ENCODE results near the gene FSTL3.

The FSTL3 gene

GRCh38 chr19:645912-646778, 30.0 kb upstream of the FSTL3 start:
- no peak for DNase-seq

- no peak for DNase-seq
Observed at GRCh38 chr19:646779-647565, 29.2 kb upstream of the FSTL3 start.

GRCh38 chr19:647566-648284, 28.5 kb upstream of the FSTL3 start:
- DNase-seq: no peak

GRCh38 chr19:648305-648704, 27.9 kb upstream of the FSTL3 start:
- DNase-seq: no peak

- DNase-seq: no peak
Observed at GRCh38 chr19:648904-649801, 27.0 kb upstream of the FSTL3 start.

DNA sequence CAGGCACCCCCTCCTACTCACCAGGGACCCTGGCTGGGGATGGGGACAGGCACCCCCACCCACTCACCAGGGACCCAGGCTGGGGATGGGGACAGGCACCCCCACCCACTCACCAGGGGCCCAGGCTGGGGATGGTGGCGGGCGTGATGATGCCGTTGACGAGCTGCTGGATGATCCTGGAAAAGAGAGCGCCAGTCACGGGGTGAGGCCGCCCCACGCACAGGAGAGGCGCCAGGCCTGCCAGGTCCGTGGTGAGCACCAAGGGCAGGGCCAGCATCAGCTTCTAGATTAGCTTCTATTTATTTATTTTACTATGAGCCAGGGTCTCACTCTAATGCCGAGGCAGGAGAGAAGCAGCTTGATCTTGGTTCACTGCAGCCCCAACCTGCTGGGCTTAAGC, 26.1 kb upstream of the FSTL3 start:
- DNase-seq: no peak

GRCh38 chr19:651114-651818, 24.9 kb upstream of the FSTL3 start:
- no peak for DNase-seq

GRCh38 chr19:651991-652390, 24.2 kb upstream of the FSTL3 start:
- no peak for DNase-seq

DNA sequence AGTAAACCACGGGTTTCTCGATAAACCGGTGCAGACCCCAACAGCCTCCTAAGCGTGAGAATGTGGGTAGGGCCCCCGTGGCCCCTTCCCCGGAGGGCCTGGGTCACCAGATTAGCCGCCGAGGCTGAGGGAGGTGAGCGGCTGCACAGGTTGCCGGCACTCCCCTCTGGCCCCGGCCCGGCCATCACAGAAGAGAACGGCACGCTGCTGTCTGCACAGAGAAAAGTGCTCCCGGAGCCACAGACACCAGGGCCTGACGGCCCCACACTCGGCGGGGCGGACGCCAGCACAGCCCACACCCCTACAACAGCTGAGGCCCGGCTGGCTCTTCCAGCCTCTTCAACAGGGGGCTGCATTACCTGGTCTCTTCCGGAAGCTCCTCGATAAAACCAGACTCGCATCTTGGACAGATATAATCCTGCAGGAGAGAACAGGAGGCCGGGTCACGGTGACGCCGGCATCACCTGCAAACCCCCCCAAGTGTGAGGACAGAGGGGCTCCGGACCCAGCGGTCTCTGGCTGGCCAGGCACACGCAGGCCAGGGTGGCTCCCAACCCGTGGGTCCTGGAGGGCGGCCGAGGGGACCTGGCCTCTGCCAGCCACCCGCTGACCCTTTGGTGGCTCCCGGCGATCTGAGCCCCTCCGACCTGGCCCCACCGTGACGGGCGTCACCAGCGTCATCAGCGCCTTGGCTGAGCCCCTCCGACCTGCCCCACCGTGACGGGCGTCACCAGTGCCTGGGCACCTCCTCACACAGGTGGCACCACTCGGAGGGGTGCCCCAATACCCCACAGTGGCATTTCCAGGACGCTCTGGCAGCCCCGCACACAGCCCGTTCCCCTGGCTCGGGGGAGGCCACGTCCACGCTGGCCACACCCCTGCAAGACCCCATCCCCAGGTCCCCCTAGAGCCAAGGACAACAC, 23.5 kb upstream of the FSTL3 start:
- DNase-seq: no peak

DNA sequence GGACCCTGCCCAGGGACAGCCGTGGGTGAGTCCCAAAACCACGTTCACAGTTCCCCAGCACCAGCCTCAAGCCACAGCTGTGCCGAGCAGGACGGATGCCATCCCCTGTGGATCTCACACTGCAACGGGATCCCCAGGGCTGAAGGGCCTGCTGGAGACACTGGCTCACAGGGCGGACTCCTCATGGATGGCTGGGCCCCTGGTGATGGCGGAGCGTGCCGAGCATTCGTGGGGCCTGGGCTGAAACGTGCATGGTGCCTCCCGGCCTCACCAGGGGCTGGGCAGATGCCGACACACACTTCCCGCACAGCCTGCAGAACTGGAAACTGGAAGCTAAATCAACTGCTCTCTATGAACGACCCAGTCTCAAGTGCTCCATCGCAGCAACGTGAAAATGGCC, 22.8 kb upstream of the FSTL3 start:
- DNase-seq: no peak

- DNase-seq: no peak
Observed at GRCh38 chr19:655691-656090, 20.5 kb upstream of the FSTL3 start.

- DNase-seq: no peak
Observed at GRCh38 chr19:656751-657559, 19.2 kb upstream of the FSTL3 start.

GRCh38 chr19:657611-658010, 18.6 kb upstream of the FSTL3 start:
- no peak for DNase-seq

GRCh38 chr19:658059-658839, 17.9 kb upstream of the FSTL3 start:
- no peak for DNase-seq

- peak; percentile 53 for DNase-seq
Observed at GRCh38 chr19:658916-659839, 17.0 kb upstream of the FSTL3 start.

DNA sequence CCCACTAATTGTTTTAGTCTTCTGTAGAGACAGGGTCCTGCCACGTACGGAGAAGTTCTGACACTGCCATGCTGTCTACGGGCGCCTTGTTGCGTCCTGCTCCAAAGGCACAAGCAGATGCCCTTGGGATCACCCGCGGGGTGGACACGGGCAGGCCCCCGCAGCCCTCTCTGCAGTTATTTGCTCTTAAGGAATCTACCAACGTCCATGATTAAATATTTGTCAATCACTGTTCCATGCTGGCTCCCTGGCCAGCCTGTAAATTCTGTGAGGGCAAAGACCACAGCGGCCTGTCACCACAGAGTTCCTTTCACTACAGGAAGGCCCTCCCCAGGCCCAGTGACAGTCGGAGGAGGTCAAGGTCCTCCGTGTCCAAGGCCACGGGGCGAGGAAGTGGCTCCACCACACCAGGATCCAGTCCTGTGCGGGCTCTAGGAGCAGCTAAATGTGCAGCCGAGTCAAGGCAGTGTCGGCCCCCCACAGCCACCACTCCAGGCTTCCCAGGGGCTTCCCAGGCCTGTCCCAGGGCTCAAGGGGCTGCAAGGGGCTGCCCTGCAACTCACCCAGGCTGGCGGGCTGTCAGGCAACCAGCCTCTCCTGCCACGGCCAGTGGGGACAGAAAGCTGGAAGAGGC, 15.3 kb upstream of the FSTL3 start:
- no peak for DNase-seq
